ENCODE data around the gene CCR5AS.
"Not testable (repeated sequence)": the region's sequence is repeated elsewhere in the genome, so short reads cannot be mapped to it uniquely, and the experiment has no call there.

The CCR5AS gene

DNA sequence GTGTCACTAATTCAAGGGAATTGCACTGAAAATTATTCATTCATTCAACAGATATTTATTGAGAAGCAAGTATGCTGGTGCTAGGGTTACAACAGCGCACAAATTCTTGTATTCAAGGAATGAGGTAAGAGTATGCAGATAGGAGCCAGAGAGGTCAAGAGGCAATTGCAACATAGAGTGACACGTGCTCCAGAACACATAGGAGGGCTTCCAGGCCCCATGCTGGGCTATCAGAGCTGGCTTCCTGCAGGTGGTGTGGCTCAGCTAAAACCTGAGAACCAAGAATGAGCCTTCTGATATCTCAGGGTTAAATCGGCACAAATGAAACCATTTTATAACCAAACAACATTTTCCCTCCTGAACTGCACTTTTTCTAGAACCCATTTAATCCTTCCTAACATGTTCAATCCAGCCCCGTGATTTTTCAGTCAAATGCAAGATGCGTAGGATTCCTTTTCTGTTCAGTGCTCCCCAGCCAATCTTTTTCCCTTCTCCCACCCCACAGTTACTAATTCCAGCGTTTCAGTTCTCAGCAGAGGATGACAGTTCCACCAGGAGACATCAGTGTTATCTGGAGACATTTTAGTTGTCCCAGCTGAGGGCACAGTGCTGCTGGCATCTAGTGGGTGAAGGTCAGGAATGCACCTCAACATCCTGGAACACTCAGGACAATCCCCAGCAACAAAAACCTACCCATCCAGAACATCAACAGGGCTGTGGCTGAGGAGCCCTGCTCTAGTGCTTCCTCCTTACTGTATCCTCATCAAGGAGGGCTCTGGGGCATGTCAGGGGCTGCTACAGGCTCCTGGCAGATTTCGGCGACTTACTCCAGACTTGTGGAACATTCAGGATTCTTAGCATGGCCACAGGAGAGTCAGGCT is 13.1 kb downstream of the CCR5AS start:
- Histone ChIP-seq H3K36me3 (no peaks in the 10 kb centered on the region), H3K4me1 (no peaks in the 10 kb centered on the region), H3K9me3 (no peaks in the 10 kb centered on the region), H3K27me3 (peaks cover 0 to 4% of the 10 kb centered on the region in 2 donors), H3K4me3 (no peak overlapping the region), H3K27ac (no peak overlapping the region)
- DNase-seq (ENCODE audit: low spot score in 2 of 2), result no peak
- TF ChIP-seq POLR2A (IDR thresholded peaks at IDR 0.05) (no peak), POLR2AphosphoS5 (IDR thresholded peaks at IDR 0.05) (no peak)
- TF ChIP-seq, protein P1, sequence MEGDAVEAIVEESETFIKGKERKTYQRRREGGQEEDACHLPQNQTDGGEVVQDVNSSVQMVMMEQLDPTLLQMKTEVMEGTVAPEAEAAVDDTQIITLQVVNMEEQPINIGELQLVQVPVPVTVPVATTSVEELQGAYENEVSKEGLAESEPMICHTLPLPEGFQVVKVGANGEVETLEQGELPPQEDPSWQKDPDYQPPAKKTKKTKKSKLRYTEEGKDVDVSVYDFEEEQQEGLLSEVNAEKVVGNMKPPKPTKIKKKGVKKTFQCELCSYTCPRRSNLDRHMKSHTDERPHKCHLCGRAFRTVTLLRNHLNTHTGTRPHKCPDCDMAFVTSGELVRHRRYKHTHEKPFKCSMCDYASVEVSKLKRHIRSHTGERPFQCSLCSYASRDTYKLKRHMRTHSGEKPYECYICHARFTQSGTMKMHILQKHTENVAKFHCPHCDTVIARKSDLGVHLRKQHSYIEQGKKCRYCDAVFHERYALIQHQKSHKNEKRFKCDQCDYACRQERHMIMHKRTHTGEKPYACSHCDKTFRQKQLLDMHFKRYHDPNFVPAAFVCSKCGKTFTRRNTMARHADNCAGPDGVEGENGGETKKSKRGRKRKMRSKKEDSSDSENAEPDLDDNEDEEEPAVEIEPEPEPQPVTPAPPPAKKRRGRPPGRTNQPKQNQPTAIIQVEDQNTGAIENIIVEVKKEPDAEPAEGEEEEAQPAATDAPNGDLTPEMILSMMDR (IDR thresholded peaks at IDR 0.05), result no peak
- intact Hi-C loops (cut with DNase I; ENCODE audit: low total_unique reads), result no loop called here

DNA sequence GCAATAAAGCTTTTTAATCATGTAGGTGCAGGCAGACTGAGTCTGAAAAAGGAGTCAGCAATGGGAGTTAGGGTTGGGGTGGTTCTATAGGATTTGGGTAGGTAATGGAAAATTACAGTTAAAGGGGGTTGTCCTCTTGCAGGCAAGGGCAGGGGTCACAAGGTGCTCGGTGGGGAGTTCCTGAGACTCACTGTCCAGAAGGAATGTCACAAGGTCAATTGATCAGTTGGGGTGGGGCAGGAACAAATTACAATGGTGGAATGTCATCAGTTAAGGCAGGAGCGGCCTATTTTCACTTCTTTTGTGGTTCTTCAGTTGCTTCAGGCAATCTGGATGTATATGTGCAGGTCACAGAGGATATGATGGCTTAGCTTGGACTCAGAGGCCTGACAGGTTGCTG is 13.9 kb downstream of the CCR5AS start:
- Histone ChIP-seq H3K36me3 (no peaks in the 10 kb centered on the region), H3K27me3 (peaks cover 0 to 4% of the 10 kb centered on the region in 2 donors), H3K4me1 (no peaks in the 10 kb centered on the region), H3K27ac (no peak overlapping the region), H3K4me3 (no peak overlapping the region), H3K9me3 (no peaks in the 10 kb centered on the region)
- intact Hi-C loops (cut with DNase I; ENCODE audit: low total_unique reads), result no loop called here
- DNase-seq (ENCODE audit: low spot score in 2 of 2), result no peak
- TF ChIP-seq, protein P1 (IDR thresholded peaks at IDR 0.05), result no peak
- TF ChIP-seq POLR2AphosphoS5 (IDR thresholded peaks at IDR 0.05) (no peak), POLR2A (IDR thresholded peaks at IDR 0.05) (no peak)

DNA sequence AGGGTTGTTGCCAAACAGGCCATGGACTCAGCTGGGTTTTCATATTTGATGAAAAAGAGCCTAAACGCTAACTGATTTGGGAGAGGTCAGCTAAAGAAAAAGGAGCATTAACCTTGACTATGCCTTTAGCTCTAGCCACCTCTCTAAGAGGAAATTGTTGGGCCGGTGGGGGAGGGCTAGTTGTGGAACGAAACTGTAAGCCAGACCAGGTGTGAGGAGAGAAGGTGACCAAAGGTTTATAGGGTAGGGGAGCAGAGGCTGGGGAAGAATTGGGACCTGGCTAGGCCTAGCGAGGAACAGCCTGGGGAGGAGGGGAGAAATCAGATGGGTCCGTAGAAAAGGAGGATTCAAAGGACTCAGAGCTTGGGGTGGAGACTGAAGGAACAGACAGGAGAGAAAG is 15.3 kb downstream of the CCR5AS start:
- H3K27ac ChIP-seq; H3K27me3 ChIP-seq; H3K4me3 ChIP-seq; H3K36me3 ChIP-seq; DNase-seq (ENCODE audit: low spot score in 2 of 2); H3K4me1 ChIP-seq; intact Hi-C loops (cut with DNase I; ENCODE audit: low total_unique reads); H3K9me3 ChIP-seq: not testable (repeated sequence)

DNA sequence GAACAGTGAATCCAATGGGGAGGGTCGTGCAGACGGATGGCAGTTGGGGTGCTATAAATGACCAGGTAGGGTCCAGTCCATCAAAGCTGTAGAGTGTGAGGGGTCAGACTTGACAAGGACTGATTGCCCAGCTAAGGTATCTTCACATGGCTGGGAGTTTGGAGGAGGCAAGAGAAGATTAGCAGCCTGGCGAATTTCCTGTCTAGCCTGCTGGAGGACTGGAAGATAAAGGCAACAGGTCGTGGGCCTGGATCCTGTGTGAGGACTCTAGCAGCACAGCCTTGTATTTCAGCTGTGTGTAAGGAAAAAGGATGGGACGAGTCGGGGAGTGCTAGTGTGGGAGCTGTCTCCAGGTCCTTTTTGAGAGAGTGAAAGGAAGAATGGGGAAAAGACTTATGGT is 17.6 kb downstream of the CCR5AS start:
- intact Hi-C loops (cut with DNase I; ENCODE audit: low total_unique reads), result no loop called here
- no peak for DNase-seq (ENCODE audit: low spot score in 2 of 2)
- TF ChIP-seq POLR2A (IDR thresholded peaks at IDR 0.05), result no peak
- no peak for TF ChIP-seq POLR2AphosphoS5 (IDR thresholded peaks at IDR 0.05)
- TF ChIP-seq, protein P1 (IDR thresholded peaks at IDR 0.05), result no peak

DNA sequence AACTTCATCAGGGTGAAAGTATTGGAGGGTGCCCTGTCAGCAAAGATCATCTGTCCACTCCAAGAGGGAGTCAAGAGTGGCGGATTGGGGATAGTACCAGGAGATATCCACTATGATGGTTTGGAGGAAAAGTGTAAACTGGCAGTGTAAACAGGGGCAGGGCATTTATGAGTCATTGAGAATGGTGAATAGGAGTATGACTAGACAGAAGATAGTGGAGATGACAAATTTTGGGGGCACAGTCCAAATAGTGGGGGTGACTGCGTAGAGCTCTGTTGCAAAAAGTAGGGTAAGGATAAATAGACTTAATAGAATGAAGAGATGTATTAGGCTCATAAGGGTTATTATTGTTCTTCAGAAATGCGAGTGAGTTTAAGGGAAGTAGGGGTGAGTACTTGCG is 18.0 kb downstream of the CCR5AS start:
- intact Hi-C loops (cut with DNase I; ENCODE audit: low total_unique reads); H3K4me3 ChIP-seq; H3K4me1 ChIP-seq; H3K36me3 ChIP-seq; DNase-seq (ENCODE audit: low spot score in 2 of 2); H3K27me3 ChIP-seq; H3K9me3 ChIP-seq; H3K27ac ChIP-seq: not testable (repeated sequence)

More for the DNA sequence above, 17.6 kb downstream of the CCR5AS start:
- peaks cover 0 to 2% of the 10 kb centered on the region in 2 donors for H3K27me3 ChIP-seq
- no peaks in the 10 kb centered on the region for H3K4me1 ChIP-seq
- H3K9me3 ChIP-seq, result no peaks in the 10 kb centered on the region
- H3K27ac ChIP-seq, result no peak overlapping the region
- H3K36me3 ChIP-seq, result no peaks in the 10 kb centered on the region
- no peak overlapping the region for H3K4me3 ChIP-seq

DNA sequence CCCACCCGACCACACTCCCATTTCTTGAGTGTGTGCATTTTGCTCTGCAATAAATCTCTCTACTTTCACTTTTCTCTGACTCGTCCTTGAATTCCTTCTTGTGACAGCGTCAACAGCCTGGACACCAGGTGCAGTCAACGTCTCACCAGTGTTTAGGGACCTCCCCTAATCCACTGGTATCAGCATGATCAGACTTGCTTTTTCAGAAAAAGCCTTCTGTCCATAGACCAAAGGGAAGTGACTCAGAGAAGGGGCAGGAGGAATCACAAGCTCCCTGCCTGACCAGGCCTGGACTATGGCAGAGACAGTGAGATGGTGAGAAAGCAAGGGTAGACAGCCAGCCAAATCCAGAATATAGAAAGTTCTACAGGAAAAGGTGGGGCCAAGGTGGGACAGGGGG is 20.7 kb downstream of the CCR5AS start:
- Histone ChIP-seq H3K36me3 (no peaks in the 10 kb centered on the region), H3K27ac (no peak overlapping the region), H3K4me1 (no peaks in the 10 kb centered on the region), H3K9me3 (no peaks in the 10 kb centered on the region), H3K27me3 (no peaks in the 10 kb centered on the region), H3K4me3 (no peak overlapping the region)
- DNase-seq (ENCODE audit: low spot score in 2 of 2), result no peak
- intact Hi-C loops (cut with DNase I; ENCODE audit: low total_unique reads), result no loop called here
- TF ChIP-seq POLR2A (IDR thresholded peaks at IDR 0.05), result no peak
- TF ChIP-seq, protein P1 (IDR thresholded peaks at IDR 0.05), result no peak
- TF ChIP-seq POLR2AphosphoS5 (IDR thresholded peaks at IDR 0.05), result no peak
